ENCODE measurements around the gene PTPN21.

DNA sequence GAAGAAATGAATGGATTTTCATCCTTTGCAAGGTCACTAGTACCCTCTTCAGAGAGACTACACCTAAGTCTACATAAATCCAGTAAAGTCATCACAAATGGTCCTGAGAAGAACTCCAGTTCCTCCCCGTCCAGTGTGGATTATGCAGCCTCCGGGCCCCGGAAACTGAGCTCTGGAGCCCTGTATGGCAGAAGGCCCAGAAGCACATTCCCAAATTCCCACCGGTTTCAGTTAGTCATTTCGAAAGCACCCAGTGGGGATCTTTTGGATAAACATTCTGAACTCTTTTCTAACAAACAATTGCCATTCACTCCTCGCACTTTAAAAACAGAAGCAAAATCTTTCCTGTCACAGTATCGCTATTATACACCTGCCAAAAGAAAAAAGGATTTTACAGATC, 128.5 kb downstream of the PTPN21 start:
- TF ChIP-seq SPI1 (IDR thresholded peaks at IDR 0.05; ENCODE audit: borderline replicate concordance, low read depth) = no peak
- TF ChIP-seq, protein P1, sequence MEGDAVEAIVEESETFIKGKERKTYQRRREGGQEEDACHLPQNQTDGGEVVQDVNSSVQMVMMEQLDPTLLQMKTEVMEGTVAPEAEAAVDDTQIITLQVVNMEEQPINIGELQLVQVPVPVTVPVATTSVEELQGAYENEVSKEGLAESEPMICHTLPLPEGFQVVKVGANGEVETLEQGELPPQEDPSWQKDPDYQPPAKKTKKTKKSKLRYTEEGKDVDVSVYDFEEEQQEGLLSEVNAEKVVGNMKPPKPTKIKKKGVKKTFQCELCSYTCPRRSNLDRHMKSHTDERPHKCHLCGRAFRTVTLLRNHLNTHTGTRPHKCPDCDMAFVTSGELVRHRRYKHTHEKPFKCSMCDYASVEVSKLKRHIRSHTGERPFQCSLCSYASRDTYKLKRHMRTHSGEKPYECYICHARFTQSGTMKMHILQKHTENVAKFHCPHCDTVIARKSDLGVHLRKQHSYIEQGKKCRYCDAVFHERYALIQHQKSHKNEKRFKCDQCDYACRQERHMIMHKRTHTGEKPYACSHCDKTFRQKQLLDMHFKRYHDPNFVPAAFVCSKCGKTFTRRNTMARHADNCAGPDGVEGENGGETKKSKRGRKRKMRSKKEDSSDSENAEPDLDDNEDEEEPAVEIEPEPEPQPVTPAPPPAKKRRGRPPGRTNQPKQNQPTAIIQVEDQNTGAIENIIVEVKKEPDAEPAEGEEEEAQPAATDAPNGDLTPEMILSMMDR (IDR thresholded peaks at IDR 0.05; ENCODE audit: insufficient read depth, low read length) = no peak
- TF ChIP-seq POLR2AphosphoS5 (IDR thresholded peaks at IDR 0.05; ENCODE audit: low read depth) = no peak

Data from HL-60 (cell line).